Amniotic epithelial cell (primary cell): ENCODE results near the gene USP10.
A peak's percentile ranks its signal among the peaks of the same experiment; 100 is the strongest.

Experiments
- DNase-seq: peaks from one replicate; pipeline ENCODE4 v3.0.0-alpha.2; 2010; ENCODE audit warnings: low read depth

Gene USP10, protein sequence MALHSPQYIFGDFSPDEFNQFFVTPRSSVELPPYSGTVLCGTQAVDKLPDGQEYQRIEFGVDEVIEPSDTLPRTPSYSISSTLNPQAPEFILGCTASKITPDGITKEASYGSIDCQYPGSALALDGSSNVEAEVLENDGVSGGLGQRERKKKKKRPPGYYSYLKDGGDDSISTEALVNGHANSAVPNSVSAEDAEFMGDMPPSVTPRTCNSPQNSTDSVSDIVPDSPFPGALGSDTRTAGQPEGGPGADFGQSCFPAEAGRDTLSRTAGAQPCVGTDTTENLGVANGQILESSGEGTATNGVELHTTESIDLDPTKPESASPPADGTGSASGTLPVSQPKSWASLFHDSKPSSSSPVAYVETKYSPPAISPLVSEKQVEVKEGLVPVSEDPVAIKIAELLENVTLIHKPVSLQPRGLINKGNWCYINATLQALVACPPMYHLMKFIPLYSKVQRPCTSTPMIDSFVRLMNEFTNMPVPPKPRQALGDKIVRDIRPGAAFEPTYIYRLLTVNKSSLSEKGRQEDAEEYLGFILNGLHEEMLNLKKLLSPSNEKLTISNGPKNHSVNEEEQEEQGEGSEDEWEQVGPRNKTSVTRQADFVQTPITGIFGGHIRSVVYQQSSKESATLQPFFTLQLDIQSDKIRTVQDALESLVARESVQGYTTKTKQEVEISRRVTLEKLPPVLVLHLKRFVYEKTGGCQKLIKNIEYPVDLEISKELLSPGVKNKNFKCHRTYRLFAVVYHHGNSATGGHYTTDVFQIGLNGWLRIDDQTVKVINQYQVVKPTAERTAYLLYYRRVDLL

DNA sequence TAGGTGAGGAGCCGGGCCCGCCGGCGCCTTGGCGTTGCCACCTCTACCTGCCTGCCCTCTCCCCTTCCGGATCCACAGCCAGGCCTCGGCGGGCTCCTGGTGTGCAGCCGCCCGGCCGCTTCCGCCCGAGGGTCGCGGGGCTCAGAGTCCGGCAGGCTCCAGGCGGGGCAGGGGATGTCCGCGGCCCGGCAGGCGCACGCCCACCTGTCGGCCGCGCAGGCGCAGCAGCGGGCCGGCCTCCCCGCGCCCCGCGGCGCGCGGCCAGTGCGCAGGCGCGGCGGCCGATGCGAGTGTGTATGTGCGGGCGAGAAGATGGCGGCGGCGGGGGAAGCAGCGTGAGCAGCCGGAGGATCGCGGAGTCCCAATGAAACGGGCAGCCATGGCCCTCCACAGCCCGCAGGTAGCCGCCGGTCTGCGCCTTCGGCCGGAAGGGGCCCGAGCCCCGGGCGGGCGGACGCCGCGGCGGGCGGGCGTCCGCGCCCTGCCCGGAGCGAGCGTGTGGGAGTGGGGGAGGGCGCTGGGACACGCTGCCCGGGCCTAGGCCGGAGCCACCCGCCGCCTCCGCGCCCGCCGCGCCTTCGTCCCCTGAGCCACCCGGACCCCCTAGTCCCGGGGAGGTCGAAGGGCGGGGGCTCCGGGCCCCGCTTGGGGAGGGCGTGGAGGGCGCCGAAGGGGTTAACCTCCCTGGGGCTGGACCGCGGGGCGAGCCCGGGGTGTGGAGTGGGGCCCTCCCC, at the start of gene USP10:
Gene USP10 (plus strand): TSS at position 289 of the 734 bp plus-strand sequence. CDS start 91 bp downstream, at position 380.
- peak; percentile 43 for DNase-seq

DNA sequence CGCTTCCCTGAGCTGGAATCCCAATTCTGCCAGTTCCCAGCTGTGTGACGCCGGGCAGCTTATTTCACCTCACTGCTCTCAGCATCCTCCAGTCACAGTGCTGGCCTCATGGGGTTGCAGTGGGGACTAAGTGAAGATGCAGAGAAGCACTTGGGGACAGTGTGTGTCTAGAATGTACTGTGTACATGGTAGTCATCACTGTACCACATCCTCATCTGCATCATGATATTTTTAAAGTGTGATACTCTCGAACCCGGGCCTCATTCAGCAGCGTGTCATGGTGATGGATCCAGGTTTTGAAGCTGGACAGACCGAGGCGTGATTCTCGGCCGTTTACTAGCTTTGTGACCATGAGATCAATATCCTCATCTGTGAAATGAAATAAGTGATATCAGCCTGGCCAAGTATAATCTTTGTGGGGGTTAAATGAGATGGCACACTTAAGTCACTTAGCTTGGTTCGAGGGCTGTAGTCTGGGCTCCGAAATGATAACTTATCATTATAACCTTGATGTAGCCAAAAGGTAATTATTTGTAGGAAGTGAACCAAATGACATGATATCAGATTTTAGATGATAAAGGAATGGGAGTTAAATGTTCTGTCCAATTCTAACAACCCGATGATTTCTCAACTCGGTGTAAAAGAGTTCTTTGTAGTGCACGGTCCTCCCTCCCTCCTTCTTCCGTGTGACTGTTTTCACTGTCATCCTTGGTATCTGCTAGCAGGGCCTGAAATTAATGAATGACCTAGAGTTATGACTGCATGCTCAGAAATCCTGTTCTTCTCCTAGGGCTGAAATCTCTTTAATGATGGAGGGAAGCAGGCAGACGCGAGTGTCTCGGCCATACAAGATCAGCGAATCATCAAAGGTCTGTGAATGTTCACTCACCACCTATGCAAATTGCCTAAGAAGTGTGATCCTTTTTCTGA, 49.5 kb upstream of the USP10 start:
- DNase-seq = peak; percentile 89

DNA sequence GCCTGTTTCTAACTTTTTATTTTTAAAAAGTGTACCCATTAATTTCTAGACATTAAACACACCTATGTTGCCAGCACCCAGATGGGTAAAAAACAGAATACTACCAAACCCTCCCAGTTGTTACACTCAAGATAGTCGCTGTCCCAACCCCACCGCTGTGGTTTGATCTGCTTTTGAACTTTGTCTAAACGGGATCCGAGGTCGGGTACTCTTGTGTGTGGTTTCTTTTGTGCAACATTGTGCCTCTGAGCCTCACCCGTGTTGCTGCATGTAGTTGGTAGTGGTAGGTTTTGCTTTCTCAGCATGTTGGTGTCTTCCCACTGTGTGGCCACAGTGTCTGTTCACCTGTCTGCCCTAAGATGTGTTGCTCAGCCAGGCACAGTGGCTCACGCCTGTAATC, 47.2 kb upstream of the USP10 start:
- DNase-seq = no peak

DNA sequence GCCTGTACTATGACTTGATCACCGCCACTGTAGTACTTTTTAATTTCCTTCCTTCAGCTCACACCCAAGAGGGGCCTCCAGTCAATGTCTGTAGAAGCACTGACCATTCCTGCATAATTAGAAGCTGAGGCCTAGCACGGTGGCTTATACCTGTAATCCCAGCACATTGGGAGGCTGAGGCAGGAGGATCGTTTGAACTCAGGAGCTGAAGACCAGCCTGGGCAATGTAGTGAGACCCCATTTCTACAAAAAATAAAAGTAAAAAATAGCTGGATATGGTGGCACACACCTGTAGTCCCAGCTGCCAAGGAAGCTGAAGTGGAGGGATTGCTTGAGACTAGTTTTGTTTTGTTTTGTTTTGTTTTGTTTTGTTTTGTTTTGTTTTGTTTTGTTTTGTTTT, 45.6 kb upstream of the USP10 start:
- no peak for DNase-seq

DNA sequence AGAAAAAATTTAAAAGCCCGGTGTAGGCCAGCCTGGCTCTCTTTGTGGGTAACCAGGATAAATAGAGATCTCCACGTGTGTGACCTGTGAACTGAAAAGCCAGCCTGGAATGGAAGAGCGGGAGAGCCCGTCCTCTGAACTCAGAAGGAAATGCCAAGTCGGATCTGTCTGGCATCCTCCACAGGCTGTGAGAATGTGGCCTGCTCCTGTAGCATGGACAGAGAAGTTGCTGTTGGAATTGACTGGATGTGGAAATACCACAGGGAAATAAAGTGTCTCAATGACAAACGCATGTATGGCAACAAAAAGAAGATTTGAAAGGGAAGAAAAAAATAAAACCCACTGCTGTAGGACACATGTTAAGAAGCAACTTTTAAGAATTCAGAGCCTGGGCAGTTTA, 44.8 kb upstream of the USP10 start:
- DNase-seq = no peak

DNA sequence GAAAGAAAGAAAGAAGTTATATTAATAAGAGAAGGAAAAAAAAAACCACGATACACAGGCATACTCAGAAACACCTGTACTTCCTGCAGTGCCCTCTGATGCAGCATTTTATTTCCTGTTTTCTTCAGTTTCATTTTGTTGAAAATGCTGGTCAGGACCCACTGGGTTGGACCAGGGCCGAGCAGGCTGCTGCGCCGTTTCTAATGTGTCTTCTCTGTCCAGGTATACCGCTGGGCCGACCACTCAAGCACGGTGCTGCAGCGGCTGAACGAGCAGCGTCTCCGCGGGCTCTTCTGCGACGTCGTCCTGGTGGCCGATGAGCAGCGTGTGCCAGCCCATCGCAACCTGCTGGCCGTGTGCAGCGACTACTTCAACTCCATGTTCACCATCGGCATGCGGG, 43.2 kb upstream of the USP10 start:
- no peak for DNase-seq

DNA sequence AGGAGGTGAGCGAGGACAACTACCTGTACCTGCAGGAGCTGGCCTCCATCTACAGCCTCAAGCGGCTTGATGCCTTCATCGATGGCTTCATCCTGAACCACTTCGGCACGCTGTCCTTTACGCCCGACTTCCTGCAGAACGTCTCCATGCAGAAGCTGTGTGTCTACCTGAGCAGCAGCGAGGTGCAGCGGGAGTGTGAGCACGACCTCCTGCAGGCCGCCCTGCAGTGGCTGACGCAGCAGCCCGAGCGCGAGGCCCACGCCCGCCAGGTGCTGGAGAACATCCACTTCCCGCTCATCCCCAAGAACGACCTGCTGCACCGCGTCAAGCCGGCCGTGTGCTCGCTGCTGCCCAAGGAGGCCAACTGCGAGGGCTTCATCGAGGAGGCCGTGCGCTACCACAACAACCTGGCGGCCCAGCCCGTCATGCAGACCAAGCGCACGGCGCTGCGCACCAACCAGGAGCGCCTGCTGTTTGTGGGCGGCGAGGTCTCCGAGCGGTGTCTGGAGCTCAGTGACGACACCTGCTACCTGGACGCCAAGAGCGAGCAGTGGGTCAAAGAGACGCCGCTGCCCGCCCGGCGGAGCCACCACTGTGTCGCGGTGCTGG, 42.5 kb upstream of the USP10 start:
- no peak for DNase-seq

DNA sequence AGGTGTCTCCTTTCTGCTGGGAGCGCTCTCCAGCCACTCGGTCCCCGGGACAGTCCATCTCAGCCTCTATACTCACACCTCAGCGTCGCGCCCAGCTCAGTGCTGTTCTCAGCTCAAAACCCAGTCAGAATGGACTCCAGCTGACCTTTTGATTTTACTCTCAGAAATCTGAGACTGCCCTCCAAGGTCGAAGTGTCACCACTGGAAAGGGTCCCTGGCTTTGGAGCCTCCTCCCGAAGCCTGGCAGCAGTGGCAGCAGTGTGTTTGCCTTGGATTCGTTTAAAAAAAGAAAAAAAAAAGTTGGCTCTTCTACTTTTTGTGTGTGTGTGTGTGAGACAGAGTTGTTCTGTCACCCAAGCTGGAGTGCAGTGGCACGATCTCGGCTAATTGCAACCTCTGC, 41.1 kb upstream of the USP10 start:
- DNase-seq = no peak

DNA sequence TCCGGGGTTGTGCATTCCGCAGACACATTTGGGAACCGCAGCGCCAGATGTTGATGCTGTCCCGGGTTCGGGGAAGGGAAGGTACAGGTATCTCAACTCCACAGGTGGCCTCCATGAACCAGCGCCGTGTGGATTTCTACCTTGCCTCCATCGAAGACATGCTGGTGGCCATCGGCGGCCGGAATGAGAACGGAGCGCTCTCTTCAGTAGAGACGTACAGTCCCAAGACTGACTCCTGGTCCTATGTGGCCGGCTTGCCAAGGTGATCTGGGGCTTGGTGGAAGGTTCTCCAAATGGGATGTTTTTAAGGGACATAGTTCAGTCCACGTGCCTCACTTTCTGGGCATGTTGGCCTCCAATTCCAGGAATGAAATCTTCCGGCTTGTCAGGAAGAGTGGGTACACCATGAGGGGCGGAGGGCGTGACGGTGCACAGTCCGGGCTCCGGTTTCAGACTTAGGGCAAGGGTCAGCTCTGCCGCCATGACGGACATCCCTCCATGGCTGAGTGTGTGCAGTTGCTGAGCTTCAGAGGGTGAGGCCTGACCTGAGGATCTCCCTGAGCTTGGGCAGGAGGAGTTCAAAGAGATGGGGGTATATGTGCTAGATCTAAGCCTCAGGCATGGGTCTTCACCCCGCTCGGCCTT, 40.0 kb upstream of the USP10 start:
- DNase-seq = no peak

DNA sequence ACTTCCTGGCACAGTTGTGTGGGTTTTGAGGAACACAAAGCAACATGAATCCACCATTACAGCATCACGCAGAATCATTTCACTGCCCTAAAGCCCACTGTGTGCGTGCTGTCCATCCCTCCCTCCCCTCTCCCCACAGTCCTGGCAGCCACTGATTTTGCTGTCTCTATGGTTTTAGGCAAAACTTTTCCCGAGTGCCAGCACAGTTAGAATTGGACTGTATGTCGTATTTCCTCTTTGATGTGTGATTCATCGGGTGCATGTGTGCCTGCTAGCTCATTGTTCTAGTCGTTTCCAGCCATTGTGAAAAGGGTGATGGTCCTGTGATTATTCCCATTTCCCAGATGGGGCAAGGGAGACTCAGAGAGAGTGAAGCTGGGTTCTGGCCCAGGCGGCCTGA, 38.8 kb upstream of the USP10 start:
- DNase-seq = no peak

DNA sequence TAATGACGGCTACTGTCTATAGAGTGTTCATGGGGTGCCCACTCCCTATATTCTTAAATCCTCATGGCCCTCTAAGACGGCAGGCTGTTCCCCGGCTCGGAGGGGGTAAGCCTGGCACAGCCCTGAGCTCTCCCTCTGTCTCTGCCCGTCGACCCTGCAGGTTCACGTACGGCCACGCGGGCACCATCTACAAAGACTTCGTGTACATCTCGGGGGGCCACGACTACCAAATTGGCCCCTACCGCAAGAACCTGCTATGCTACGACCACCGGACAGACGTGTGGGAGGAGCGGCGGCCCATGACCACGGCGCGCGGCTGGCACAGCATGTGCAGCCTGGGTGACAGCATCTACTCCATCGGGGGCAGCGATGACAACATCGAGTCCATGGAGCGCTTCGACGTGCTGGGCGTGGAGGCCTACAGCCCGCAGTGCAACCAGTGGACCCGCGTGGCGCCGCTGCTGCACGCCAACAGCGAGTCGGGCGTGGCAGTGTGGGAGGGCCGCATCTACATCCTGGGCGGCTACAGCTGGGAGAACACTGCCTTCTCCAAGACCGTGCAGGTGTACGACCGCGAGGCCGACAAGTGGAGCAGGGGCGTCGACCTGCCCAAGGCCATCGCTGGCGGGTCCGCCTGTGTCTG, 38.3 kb upstream of the USP10 start:
- no peak for DNase-seq

DNA sequence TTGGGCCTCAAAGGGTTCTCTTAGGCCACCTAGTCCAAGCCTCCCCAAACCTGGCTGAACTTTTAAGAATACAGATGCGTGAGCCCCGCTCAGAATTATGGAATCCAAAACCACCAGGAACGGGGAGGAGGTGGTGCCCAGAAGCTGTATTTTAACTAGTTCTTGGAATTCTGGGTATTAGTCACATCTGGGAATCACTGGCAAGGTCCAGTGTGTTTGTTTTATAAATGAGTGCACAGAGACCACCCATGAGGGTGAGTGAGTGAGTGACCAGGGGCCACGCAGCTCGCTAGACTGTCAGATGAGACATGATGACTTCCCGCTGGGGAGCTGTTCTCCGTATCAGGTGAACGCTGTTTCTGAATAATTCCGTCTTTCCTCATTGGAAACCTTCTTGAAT, 37.3 kb upstream of the USP10 start:
- no peak for DNase-seq

DNA sequence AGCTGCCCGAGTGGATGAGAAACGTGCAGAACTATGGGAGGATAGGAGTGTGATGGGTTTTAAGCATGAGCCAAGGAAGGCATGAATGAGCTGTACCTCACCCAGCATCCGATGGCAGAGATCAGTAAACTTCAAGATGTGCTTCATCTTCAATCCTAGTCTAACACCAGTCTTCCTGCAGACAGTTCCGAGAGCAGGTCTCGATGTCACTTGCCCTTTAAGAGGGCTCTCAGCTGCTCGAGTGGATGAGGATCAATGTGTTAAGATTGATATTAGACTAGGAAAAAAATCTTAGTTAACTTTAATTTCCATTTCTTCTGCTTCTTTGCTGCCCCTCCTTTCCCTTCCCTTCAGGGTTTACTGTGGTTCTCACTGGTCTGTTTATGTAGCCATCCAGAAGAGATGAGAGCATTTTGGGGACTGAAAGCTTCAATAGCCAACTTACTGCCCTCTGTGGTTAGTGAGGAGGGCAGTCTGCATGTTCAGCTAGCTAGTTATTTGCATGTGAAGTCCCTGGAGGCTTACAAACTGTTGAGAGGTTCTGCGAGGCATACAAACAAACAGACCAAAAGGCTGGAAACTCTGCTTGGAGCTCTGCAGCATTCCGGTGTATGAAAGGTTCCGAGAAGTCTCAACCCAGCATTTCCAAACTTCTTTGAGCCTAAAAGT, 36.2 kb upstream of the USP10 start:
- DNase-seq = no peak

DNA sequence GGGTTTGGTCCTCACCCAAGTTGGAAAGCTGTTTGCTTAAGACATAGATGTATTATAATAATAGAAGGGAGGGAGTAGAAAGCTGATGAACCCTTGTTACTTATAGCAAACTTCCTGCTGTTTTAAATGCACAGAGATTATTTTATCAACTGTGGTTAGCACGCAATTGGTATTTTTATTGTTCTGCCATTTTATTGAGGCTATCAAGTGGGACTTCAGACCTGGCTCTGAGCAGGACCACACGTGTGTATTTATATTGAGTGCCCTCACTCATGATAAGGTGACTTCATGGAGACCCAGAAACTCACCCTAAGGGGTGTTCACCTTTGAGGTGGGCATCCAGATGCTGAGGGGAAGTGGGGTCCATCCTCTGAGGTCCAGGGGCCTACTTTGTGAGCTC, 34.4 kb upstream of the USP10 start:
- DNase-seq = no peak

DNA sequence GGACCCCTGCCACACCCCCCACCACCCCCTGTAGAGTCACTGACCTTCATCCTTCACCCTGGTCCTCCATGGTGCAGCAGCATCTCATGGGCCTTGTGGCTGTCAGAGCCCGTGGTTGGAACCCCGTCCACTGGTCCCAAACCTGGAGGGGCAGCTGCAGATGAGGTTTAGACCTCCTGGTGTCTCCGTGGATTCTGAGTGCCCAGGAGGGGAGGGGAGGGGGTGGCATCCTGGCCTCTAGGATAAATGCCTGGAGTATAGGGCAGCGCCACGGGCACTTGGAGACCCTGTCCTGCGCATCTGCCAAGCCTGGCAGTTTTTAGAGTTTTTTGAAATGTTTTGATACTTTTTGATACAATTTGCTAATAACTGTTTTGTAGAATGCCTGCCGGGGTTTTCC, 34.0 kb upstream of the USP10 start:
- DNase-seq = no peak

DNA sequence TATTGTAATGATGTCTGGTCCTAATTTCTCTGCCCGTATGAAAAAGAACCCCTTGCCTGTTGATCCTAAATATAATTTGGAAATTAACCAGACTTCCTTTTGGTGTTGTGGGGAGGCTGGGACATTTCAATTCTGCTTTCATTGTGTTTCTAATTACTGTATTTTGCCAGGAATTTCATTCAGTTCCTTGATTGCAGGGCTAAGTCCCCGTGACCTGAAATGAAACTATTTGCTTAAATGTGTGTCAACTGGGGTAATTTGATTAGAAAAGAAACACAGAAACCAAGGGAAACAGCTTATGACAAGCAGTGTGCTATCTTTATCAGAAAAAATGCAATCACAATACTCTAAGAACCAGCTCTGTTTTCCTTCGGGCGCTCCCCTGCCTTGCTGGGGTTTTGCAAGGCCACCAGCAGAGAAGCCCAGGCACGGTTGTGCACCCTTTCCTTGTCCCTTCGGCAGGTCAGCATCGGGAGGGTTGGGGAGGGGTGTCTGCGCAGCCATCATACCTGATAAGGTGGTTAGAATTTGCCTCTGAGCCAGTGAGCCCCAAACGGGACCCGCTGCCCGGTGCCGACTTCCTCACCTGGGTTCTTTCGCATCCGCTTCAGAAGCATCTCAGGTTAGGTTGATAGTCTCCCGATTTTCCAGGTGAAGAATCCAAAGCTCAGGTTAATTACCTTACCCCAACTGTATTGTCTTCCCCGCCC, 32.0 kb upstream of the USP10 start:
- no peak for DNase-seq

DNA sequence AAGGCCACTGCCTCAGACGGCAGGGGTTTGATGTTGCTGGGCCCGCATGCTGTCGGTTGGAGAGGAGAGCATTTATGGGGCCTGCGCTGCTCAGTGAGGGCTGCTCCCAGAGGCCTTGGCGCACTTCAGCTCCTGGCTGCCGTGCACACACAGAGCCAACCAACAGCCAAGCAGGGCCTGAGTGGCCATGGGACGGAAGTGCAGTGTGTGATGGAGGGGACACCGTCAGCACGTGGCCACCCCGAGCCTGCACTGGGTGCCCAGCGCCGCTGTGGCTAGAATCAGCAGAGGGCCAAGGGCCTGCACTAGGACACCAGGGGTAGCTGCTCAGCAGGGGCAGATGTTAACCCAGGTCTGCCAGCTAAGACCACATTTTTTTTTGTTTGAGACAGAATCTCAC, 29.7 kb upstream of the USP10 start:
- no peak for DNase-seq

DNA sequence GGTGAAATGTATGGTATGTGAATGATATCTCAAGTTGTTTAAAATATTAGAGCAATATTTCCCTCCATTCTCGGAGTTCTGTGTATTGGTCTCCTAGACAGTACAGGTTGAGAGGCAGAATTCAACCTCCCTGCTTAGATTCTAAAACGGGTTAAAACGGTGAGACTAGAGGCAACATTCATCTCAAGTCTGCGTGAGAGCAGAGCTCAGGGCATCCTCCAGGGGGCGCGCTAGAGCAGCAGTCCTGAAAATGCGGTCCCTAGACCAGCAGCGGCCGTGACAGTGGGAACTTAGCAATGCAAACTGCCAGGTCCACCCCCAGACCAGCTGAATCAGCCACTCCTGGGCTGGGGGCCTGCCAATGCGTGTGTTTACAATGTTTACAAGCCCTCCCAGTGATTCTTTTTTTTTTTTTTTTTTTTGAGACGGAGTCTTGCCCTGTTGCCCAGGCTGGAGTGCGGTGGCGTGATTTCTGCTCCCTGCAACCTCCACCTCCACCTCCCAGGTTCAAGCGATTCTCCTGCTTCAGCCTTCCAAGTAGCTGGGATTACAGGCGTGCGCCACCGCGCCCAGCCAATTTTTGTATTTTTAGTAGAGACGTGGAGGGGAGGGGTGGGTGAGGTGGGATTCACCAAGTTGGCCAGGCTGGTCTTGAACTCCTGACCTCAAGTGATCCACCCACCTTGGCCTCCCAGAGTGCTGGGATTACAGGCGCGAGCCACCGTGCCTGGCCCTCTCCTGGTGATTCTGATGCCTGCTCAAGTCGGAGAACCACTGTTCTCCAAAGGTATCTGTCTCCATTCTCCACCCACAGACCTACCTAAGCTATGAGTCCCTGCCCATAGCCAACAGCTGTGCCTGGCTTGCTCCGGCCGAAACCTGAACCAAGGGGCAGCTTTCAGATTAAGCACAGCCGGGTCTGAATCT, 27.3 kb upstream of the USP10 start:
- DNase-seq = peak; percentile 58
